Smooth muscle cell (in vitro differentiated cells): ENCODE results near the gene GIPC1. TPM values are rescaled to one million over a fixed set of nuclear protein-coding genes. Genes with fewer than 3 reads are reported as not detected.

Source experiments
- DNase-seq: peaks from one replicate; lab custom pipeline; 2025; ENCODE audit not compliant: unreplicated experiment; lab: John Stamatoyannopoulos, UW
- H2AFZ ChIP-seq: fragments of 200-600 bp; sonication (generic); 2 replicates; pipeline ENCODE4 v1.6.0; 2016; ENCODE audit warnings: antibody characterized with exemption, low read depth, mild to moderate bottlenecking
- H3F3A ChIP-seq: fragments of 200-600 bp; sonication (generic); 2 replicates; pipeline ENCODE4 v1.6.0; 2017; ENCODE audit warnings: antibody characterized with exemption, low read depth
- H3K27ac ChIP-seq: fragments of 200-600 bp; sonication (generic); 2 replicates; pipeline ENCODE4 v1.5.1; 2016; ENCODE audit warnings: low read depth, mild to moderate bottlenecking
- H3K27me3 ChIP-seq: fragments of 200-600 bp; sonication (generic); 2 replicates; pipeline ENCODE4 v1.6.1; 2016; ENCODE audit warnings: low read depth, mild to moderate bottlenecking
- H3K36me3 ChIP-seq: fragments of 200-600 bp; sonication (generic); 2 replicates; pipeline ENCODE4 v1.5.1; 2016; ENCODE audit warnings: low read depth
- H3K4me1 ChIP-seq: fragments of 200-600 bp; sonication (generic); 2 replicates; pipeline ENCODE4 v1.5.1; 2016; ENCODE audit warnings: low read depth
- H3K4me2 ChIP-seq: fragments of 200-600 bp; sonication (generic); 2 replicates; pipeline ENCODE4 v1.6.0; 2016; ENCODE audit warnings: mild to moderate bottlenecking
- H3K4me3 ChIP-seq: fragments of 200-600 bp; sonication (generic); 2 replicates; pipeline ENCODE4 v1.5.1; 2016; ENCODE audit warnings: mild to moderate bottlenecking
- H3K79me2 ChIP-seq: fragments of 200-600 bp; sonication (generic); 2 replicates; pipeline ENCODE4 v1.6.0; 2016; ENCODE audit warnings: low read depth, mild to moderate bottlenecking
- H3K9ac ChIP-seq: fragments of 200-600 bp; sonication (generic); 2 replicates; pipeline ENCODE4 v1.6.0; 2016; ENCODE audit warnings: low read depth
- H3K9me3 ChIP-seq: fragments of 200-600 bp; sonication (generic); replicated peaks from 2 replicates; pipeline ENCODE4 v1.5.1; 2016; ENCODE audit warnings: low read depth
- H4K20me1 ChIP-seq: fragments of 200-600 bp; sonication (generic); 2 replicates; pipeline ENCODE4 v1.6.0; 2016; ENCODE audit warnings: low read depth
- WGBS: methylation state at CpG from one replicate; pipeline ENCODE4 v1.1.7; 2016; ENCODE audit warnings: low lambda C conversion rate; 5-methylcytosine and 5-hydroxymethylcytosine counted together
- polyA plus RNA-seq: library from polyadenylated mRNA; unstranded; fragments of >200 nt; fragmentation: Nextera tagmentation; extraction: Ambion mirVana; gene quantifications from 2 replicates; pipeline ENCODE4 v1.2.1, GENCODE V29; 2016
- total RNA-seq: library from RNA; depleted of rRNA; stranded (reverse); fragments of >200 nt; gene quantifications from 2 replicates; pipeline ENCODE4 v1.2.3, GENCODE V29; 2014
- TF ChIP-seq, protein P1 (sequence below): fragments of 200-600 bp; sonication (generic); IDR thresholded peaks from 2 replicates; pipeline ENCODE4 v1.5.1; 2017; ENCODE audit warnings: borderline replicate concordance, mild to moderate bottlenecking, antibody characterized with exemption; ENCODE audit not compliant: insufficient read depth, poor library complexity, severe bottlenecking

The GIPC1 gene, protein sequence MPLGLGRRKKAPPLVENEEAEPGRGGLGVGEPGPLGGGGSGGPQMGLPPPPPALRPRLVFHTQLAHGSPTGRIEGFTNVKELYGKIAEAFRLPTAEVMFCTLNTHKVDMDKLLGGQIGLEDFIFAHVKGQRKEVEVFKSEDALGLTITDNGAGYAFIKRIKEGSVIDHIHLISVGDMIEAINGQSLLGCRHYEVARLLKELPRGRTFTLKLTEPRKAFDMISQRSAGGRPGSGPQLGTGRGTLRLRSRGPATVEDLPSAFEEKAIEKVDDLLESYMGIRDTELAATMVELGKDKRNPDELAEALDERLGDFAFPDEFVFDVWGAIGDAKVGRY
- 73.0 and 81.8 TPM in 2 replicates for total RNA-seq
- 142 and 178 TPM in 2 replicates for polyA plus RNA-seq

DNA sequence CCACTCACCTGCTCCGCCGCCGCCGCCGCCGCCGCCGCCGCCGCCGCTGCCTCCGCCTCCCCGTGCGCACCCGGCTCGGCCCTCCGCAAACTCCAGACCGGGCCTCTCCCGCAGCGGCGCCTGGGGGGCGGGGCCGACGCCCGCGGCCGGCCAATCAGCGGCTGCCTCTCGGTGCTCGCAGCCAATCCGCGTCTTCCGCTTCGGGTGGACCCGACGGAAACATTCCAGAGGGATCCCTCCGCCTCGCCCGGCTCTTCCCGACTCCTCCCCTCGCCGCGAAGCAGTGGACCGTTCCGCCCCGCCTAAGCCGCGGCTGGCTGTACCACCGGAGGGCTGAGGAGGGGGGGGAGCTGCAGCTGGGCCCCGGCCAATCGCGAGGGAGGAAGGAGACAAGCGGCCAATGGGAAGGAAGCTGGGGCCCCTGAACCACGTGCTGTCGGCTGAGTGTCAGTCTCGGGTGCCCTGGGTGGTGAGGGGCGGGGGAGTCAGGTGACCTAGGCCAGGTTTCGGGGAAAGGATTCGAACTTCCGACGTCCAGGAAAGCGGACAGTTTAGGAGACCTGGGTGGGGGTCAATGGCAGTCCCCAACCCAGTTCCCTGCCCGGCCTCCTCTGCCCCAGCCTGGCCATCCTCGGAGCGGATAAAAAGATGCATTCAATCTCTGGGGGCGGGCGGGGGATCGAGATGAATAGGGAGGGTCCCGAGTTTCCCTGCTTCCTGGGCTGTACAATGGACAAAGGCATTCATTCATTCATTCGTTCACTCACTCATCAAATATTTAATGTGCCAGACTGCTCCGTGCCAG, at the start of gene GIPC1:
TSS of gene GIPC1 (minus strand) at position 99 of the 805 bp plus-strand sequence. CDS start 13,151 bp downstream, outside the sequence.
- peak; percentile 88 for DNase-seq
- Histone ChIP-seq H3K4me2 (peak within 1 kb of the TSS; percentile 90), H3K4me1 (peaks cover 14% of the 10 kb centered on the region), H3K27ac (peak within 1 kb of the TSS; percentile 70), H3K27me3 (no peaks in the 10 kb centered on the region), H2AFZ (peak within 1 kb of the TSS; percentile 33), H3K79me2 (peaks cover 45% of the 10 kb centered on the region), H3F3A (no peaks in the 10 kb centered on the region), H4K20me1 (peaks cover 35% of the 10 kb centered on the region), H3K4me3 (peak within 1 kb of the TSS; percentile 75), H3K36me3 (no peaks in the 10 kb centered on the region), H3K9ac (peak within 1 kb of the TSS; percentile 56), H3K9me3 (no peaks in the 10 kb centered on the region)
- 12% methylated on average over 56 of the region's 71 CpGs for WGBS
- TF ChIP-seq, protein P1, sequence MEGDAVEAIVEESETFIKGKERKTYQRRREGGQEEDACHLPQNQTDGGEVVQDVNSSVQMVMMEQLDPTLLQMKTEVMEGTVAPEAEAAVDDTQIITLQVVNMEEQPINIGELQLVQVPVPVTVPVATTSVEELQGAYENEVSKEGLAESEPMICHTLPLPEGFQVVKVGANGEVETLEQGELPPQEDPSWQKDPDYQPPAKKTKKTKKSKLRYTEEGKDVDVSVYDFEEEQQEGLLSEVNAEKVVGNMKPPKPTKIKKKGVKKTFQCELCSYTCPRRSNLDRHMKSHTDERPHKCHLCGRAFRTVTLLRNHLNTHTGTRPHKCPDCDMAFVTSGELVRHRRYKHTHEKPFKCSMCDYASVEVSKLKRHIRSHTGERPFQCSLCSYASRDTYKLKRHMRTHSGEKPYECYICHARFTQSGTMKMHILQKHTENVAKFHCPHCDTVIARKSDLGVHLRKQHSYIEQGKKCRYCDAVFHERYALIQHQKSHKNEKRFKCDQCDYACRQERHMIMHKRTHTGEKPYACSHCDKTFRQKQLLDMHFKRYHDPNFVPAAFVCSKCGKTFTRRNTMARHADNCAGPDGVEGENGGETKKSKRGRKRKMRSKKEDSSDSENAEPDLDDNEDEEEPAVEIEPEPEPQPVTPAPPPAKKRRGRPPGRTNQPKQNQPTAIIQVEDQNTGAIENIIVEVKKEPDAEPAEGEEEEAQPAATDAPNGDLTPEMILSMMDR = no peak

DNA sequence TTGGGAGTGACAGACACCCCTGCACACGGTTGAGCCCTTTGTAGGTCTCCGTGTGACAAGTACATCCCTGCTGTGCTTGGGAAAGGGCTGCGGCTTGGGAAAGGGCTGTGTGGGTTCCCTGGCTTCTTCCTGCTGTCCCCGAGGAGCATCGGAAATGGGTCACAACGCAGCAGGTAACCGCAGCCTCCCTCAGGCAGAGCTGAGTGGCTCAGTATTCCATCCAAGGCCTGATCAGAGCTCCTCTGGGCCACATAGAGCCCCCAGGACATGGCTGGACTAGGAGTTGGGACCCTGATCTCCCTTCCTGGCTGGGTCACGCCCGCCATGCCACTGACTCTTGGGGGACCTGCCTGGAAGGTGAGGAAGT, 49.8 kb upstream of the GIPC1 start:
- H3K79me2 ChIP-seq = peaks cover 36% of the 10 kb centered on the region
- no peak for DNase-seq
- no peaks in the 10 kb centered on the region for H3K4me1 ChIP-seq
- H2AFZ ChIP-seq = no peak overlapping the region
- no peak overlapping the region for H3K9ac ChIP-seq
- H3K27ac ChIP-seq = no peak overlapping the region
- 97% methylated on average over 9 of the region's 9 CpGs for WGBS
- no peaks in the 10 kb centered on the region for H3K9me3 ChIP-seq
- peaks cover 58% of the 10 kb centered on the region for H4K20me1 ChIP-seq
- no peak overlapping the region for H3K4me3 ChIP-seq
- no peaks in the 10 kb centered on the region for H3K36me3 ChIP-seq
- no peaks in the 10 kb centered on the region for H3F3A ChIP-seq
- TF ChIP-seq, protein P1 = no peak
- no peaks in the 10 kb centered on the region for H3K27me3 ChIP-seq
- H3K4me2 ChIP-seq = no peak overlapping the region

DNA sequence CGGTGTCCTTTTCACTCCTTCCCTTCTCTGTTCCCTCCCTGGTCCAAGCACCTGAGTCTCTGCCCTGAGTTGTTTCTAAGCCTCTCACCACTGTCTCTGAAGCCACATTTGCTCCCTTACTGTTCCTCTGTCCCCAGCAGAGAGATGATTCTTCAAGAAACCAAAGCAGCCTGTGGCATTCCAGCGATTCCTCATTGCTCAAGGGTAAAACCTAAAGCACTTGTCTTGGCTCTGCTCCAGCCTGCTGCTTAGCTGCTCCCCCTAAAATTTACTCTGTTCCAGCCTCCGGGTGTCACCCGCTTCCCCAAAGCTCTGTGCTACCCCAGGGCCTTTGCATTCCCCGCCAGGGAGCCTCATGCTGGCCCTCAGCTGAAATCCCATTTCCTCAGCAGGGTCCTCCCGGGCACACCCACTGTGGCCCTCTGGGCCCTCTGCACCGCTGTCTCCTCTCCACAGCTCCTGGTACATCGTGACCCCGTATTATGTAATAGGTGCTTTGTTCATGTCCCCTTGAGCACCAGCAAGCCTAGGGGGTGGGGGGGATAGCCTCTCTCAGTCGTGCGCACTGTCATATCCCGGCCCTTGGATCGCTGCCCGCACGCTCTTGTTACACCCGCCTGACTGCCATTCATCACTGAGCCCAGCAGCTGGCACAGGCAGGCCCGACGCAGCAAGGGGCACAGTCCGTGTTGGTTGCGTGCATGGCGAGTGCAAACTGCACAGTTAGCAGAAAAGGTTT, 49.2 kb upstream of the GIPC1 start:
- Histone ChIP-seq H3K4me3 (no peak overlapping the region), H3K9me3 (no peaks in the 10 kb centered on the region), H3F3A (no peaks in the 10 kb centered on the region), H2AFZ (no peak overlapping the region), H3K27me3 (no peaks in the 10 kb centered on the region), H3K36me3 (no peaks in the 10 kb centered on the region), H3K9ac (no peak overlapping the region), H3K79me2 (peaks cover 36% of the 10 kb centered on the region), H3K27ac (no peak overlapping the region), H3K4me1 (no peaks in the 10 kb centered on the region), H4K20me1 (peaks cover 62% of the 10 kb centered on the region), H3K4me2 (no peak overlapping the region)
- TF ChIP-seq, protein P1 = no peak
- 92% methylated on average over 21 of the region's 21 CpGs for WGBS
- no peak for DNase-seq
